ENCODE measurements around the gene UPK3BL2.
"Not testable (repeated sequence)": the region's sequence is repeated elsewhere in the genome, so short reads cannot be mapped to it uniquely, and the experiment has no call there.

- not testable (repeated sequence) for TF ChIP-seq CTCF (IDR thresholded peaks at IDR 0.05; ENCODE audit: low read depth, low read length); MAX (IDR thresholded peaks at IDR 0.05; ENCODE audit: low read depth, low read length); POLR2A (IDR thresholded peaks at IDR 0.05; ENCODE audit: extremely low read depth, insufficient read length); MYC (IDR thresholded peaks at IDR 0.05; ENCODE audit: low read depth, low read length)
Observed at GRCh38 chr7:102494473-102495149, 48.9 kb downstream of the UPK3BL2 start.

All from NB4 (cell line).